Endothelial cell of umbilical vein (primary cell): Measurements from ENCODE around the gene APBA2. TPM values are rescaled to one million over a fixed set of nuclear protein-coding genes. Genes with fewer than 3 reads are reported as not detected.
A peak's percentile ranks its signal among the peaks of the same experiment; 100 is the strongest.

Experiments used
- BruUV-seq: library from RNA; stranded (reverse); fragments of 400-500 nt; replicated peaks from 2 replicates; lab custom pipeline; 2021; lab: Mats Ljungman, UMichigan
- CTCF ChIA-PET: fragments of 300-600, 350-600 bp; sonication (Branson Sonifier 250); formaldehyde crosslinking; loops from one replicate; lab custom pipeline; 2021; ENCODE audit warnings: antibody characterized with exemption, inconsistent platforms; lab: Charles Lee
- POLR2A ChIA-PET: fragments of 300-600, 350-600 bp; sonication (Branson Sonifier 250); formaldehyde crosslinking; loops from one replicate; lab custom pipeline; 2021; ENCODE audit warnings: antibody characterized with exemption, inconsistent platforms; lab: Charles Lee
- DNase-seq: peaks from one replicate; pipeline ENCODE4 v3.0.0-alpha.2; 2011; ENCODE audit warnings: low read depth, low spot score
- FAIRE-seq: peaks from 2 replicates; lab custom pipeline; 2011; peaks lifted over from hg19 to GRCh38; lab: Jason Lieb, UNC
- H2AFZ ChIP-seq: 2 replicates; pipeline ENCODE4 v1.6.0; 2012; ENCODE audit warnings: low read depth, low read length, control low read depth, inconsistent platforms
- H3K27ac ChIP-seq: 2 replicates; pipeline ENCODE4 v1.5.1; 2011; ENCODE audit warnings: low read depth, mild to moderate bottlenecking, control low read depth, low read length, moderate library complexity; ENCODE audit not compliant: insufficient read depth
- H3K27me3 ChIP-seq, 2 experiments: 2 replicates each; pipeline versions ENCODE4 v1.6.0 to v1.6.1; 2011; ENCODE audit warnings: low read length in 2 of 2, mixed read lengths in 1 of 2; ENCODE audit not compliant: control insufficient read depth in 2 of 2, insufficient read depth in 2 of 2
- H3K36me3 ChIP-seq, 2 experiments: 2 replicates in 1 of 2; 3 replicates in 1 of 2; pipeline ENCODE4 v1.5.1; 2011; ENCODE audit warnings: low read length in 2 of 2, mild to moderate bottlenecking in 1 of 2, moderate library complexity in 1 of 2; ENCODE audit not compliant: control insufficient read depth in 2 of 2, insufficient read depth in 2 of 2; ENCODE audit errors: extremely low read depth in 1 of 2
- H3K4me1 ChIP-seq: 3 replicates; pipeline ENCODE4 v1.5.1; 2011; ENCODE audit warnings: mild to moderate bottlenecking, low read length; ENCODE audit not compliant: control insufficient read depth, insufficient read depth; ENCODE audit errors: extremely low read depth
- H3K4me2 ChIP-seq: 2 replicates; pipeline ENCODE4 v1.6.1; 2011; ENCODE audit warnings: low read length, control low read depth, mixed read lengths; ENCODE audit not compliant: insufficient read depth
- H3K4me3 ChIP-seq, 3 experiments: fragments of 200-600 bp in 1 of 3; sonication (generic), shearing (Covaris generic) in 1 of 3; replicated peaks in 1 of 3; 2 replicates each; pipeline ENCODE4 v1.5.1; 2011 to 2016; ENCODE audit warnings: control low read depth in 3 of 3, low read length in 3 of 3, mild to moderate bottlenecking in 2 of 3, inconsistent platforms in 1 of 3, low read depth in 1 of 3, moderate library complexity in 1 of 3; ENCODE audit not compliant: insufficient read depth in 1 of 3
- H3K79me2 ChIP-seq: 2 replicates; pipeline ENCODE4 v1.6.0; 2012; ENCODE audit warnings: low read length, inconsistent platforms; ENCODE audit not compliant: control insufficient read depth, insufficient read depth
- H3K9ac ChIP-seq: replicated peaks from 2 replicates; pipeline ENCODE3; 2011; ENCODE audit warnings: low read length, control low read depth; ENCODE audit not compliant: insufficient read depth; ENCODE audit errors: extremely low read depth
- H3K9me1 ChIP-seq: replicated peaks from 3 replicates; pipeline ENCODE4 v1.6.0; 2011; ENCODE audit warnings: mild to moderate bottlenecking, low read length; ENCODE audit not compliant: control insufficient read depth, insufficient read depth; ENCODE audit errors: extremely low read depth
- H3K9me3 ChIP-seq: replicated peaks from 2 replicates; pipeline ENCODE4 v1.5.1; 2012; ENCODE audit warnings: low read length, inconsistent platforms; ENCODE audit not compliant: control insufficient read depth, insufficient read depth
- H4K20me1 ChIP-seq: replicated peaks from 2 replicates; pipeline ENCODE3; 2011; ENCODE audit warnings: mild to moderate bottlenecking, low read length; ENCODE audit not compliant: control insufficient read depth, insufficient read depth; ENCODE audit errors: extremely low read depth
- CTCF ChIP-seq, 2 donors: IDR thresholded peaks; 1 replicate in 1 of 2; 2 replicates in 1 of 2; pipeline ENCODE4 v1.5.1; 2011; ENCODE audit warnings: low read length in 2 of 2, mild to moderate bottlenecking in 2 of 2, moderate library complexity in 2 of 2, control low read depth in 1 of 2, inconsistent platforms in 1 of 2, low read depth in 1 of 2; ENCODE audit not compliant: insufficient read depth in 1 of 2; ENCODE audit errors: extremely low read depth in 1 of 2
- EZH2 ChIP-seq: IDR thresholded peaks from 2 replicates; pipeline ENCODE4 v1.6.1; 2012; ENCODE audit warnings: borderline replicate concordance, low read depth, mild to moderate bottlenecking, moderate library complexity, low read length, inconsistent platforms; ENCODE audit not compliant: severe bottlenecking
- FOS ChIP-seq: IDR thresholded peaks from 2 replicates; pipeline ENCODE4 v1.6.1; 2011; ENCODE audit warnings: mild to moderate bottlenecking, low read length, moderate library complexity, borderline replicate concordance; ENCODE audit not compliant: insufficient read depth
- GATA2 ChIP-seq: IDR thresholded peaks from 2 replicates; pipeline ENCODE4 v1.7.0; 2011; ENCODE audit warnings: low read depth, mild to moderate bottlenecking, moderate library complexity, mixed read lengths, low read length; ENCODE audit not compliant: insufficient read length, insufficient read depth
- JUN ChIP-seq: IDR thresholded peaks from 2 replicates; pipeline ENCODE4 v1.6.1; 2011; ENCODE audit warnings: borderline replicate concordance, low read depth; ENCODE audit not compliant: insufficient read length, insufficient read depth
- MYC ChIP-seq: IDR thresholded peaks from one replicate; pipeline ENCODE4 v1.6.1; 2011; ENCODE audit warnings: mild to moderate bottlenecking, low read depth, low read length
- POLR2A ChIP-seq: IDR thresholded peaks from 2 replicates; pipeline ENCODE4 v1.6.1; 2012; ENCODE audit warnings: low read depth, mild to moderate bottlenecking, control low read depth, low read length
- POLR2AphosphoS5 ChIP-seq: IDR thresholded peaks from 2 replicates; pipeline ENCODE4 v1.6.1; 2012; ENCODE audit warnings: low read depth, mild to moderate bottlenecking, control low read depth, low read length, moderate library complexity; ENCODE audit not compliant: insufficient read depth
- dilution Hi-C: fragments of 300-500 bp; cut with MboI; formaldehyde crosslinking; loops from one replicate; pipeline ENCODE4 v1.15.0; 2019; ENCODE audit warnings: low sequenced_read_pairs; ENCODE audit not compliant: extremely low pct_ligation_motif_present
- intact Hi-C: fragments of 100-400 bp; cut with micrococcal nuclease; formaldehyde crosslinking; loops from one replicate; pipeline ENCODE4 v1.10.0; 2022
- polyA plus RNA-seq, 4 experiments: library from polyadenylated mRNA; depleted of rRNA in 3 of 4; stranded (reverse) in 3 of 4; unstranded in 1 of 4; fragments of >200 nt; gene quantifications; 2 replicates each; pipeline versions ENCODE4 v1.2.1 to v1.2.3, GENCODE V29; 2011 to 2012; ENCODE audit warnings: missing spikeins in 1 of 4
- total RNA-seq: library from RNA; stranded (reverse); gene quantifications from 2 replicates; pipeline ENCODE4 v1.2.3, GENCODE V29; 2021
- TF ChIP-seq, protein P1 (sequence below): IDR thresholded peaks from 2 replicates; pipeline ENCODE4 v1.6.1; 2011; ENCODE audit not compliant: insufficient read depth, insufficient read length

Gene APBA2
- total and polyA plus RNA-seq, 2 donors (not counting 3 experiments of a cell fraction or from before 2014, with no cell fraction given) = 5.7 to 11.1 TPM

DNA sequence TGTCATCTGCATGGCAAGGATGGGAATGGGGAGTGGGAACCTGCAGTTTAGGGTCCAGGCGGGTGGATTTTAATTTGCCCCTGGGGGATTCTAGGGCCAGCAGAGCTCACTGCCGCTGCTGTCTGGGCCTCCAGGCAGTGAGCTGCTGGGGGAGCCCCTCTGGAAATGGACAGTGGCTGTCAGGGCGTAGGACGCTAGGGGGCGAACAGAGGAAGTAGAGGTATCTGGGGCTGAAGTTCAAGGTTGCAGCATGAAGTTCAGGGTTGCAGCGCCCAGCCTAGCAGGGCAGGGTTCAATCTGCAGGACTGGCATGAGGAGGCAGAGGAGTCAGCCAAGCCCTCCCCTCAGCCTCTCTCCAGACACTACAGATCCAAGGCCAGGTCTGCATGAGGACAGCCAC lies 49.5 kb downstream of the APBA2 start:
- no peaks in the 10 kb centered on the region for H3K79me2 ChIP-seq
- POLR2A ChIA-PET = no interaction called here
- intact Hi-C loops = loop anchor here (1.0 to 5.0 kb wide), 2 partner anchors 33 to 40 kb away; no protein-coding TSS in a partner anchor

DNA sequence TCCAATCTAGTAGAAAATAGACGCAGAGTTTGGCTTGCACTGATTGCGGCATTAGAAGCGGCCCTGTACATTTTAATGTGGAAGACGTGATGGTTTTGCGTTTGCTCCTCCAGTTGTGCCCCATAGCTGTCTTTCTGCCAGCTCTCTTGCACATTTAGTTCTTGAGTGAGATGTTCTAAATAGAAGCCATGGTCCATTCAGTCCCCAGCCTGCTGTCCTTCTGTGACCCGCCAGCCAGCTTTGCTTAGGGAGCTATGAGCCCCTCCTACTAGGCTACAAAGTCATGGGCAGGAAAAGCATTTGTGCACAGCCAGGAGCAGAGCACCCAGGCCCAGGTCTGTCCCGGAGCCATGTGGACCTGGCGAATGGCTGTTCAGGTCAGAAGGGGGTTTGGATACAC lies 50.3 kb downstream of the APBA2 start:
- TF ChIP-seq MYC (no peak), GATA2 (no peak), CTCF (IDR thresholded peaks at IDR 0.05; ENCODE audit: extremely low read depth in 1 of 2, insufficient read depth in 1 of 2, low read depth in 1 of 2, low read length in 2 of 2) (no peak), JUN (no peak), FOS (no peak), POLR2AphosphoS5 (no peak), EZH2 (no peak), POLR2A (no peak)
- TF ChIP-seq, protein P1, sequence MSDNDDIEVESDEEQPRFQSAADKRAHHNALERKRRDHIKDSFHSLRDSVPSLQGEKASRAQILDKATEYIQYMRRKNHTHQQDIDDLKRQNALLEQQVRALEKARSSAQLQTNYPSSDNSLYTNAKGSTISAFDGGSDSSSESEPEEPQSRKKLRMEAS = no peak
- Histone ChIP-seq H4K20me1 (no peaks in the 10 kb centered on the region), H3K9me3 (no peaks in the 10 kb centered on the region), H3K4me3 (no peak overlapping the region), H3K4me1 (no peaks in the 10 kb centered on the region), H3K27ac (no peak overlapping the region), H3K9me1 (no peaks in the 10 kb centered on the region), H3K79me2 (no peaks in the 10 kb centered on the region), H3K36me3 (no peaks in the 10 kb centered on the region), H3K4me2 (no peak overlapping the region), H3K9ac (no peak overlapping the region), H2AFZ (no peak overlapping the region), H3K27me3 (no peaks in the 10 kb centered on the region)
- DNase-seq (no peak), FAIRE-seq (no peak)
- CTCF ChIA-PET = interaction anchor here (0.9 to 1.4 kb wide), 2 partner anchors 19 to 39 kb away, joined by 3 read pairs; no protein-coding TSS in a partner anchor
- no TSS peak for BruUV-seq
- dilution Hi-C loops = no loop called here
- intact Hi-C loops = loop anchor here (5.0 kb wide), 1 partner anchor 34 kb away; no protein-coding TSS in a partner anchor
- POLR2A ChIA-PET = no interaction called here

More for the DNA sequence above, 49.5 kb downstream of the APBA2 start:
- FAIRE-seq (no peak), DNase-seq (no peak)
- Histone ChIP-seq H3K27ac (no peak overlapping the region), H3K9me3 (no peaks in the 10 kb centered on the region), H2AFZ (no peak overlapping the region), H3K4me3 (no peak overlapping the region), H3K4me2 (no peak overlapping the region), H3K9me1 (no peaks in the 10 kb centered on the region), H3K27me3 (no peaks in the 10 kb centered on the region), H3K9ac (no peak overlapping the region), H3K36me3 (no peaks in the 10 kb centered on the region), H3K4me1 (no peaks in the 10 kb centered on the region), H4K20me1 (no peaks in the 10 kb centered on the region)
- dilution Hi-C loops = no loop called here
- CTCF ChIA-PET = interaction anchor here (0.9 to 1.4 kb wide), 2 partner anchors 18 to 40 kb away, joined by 3 read pairs; no protein-coding TSS in a partner anchor
- TF ChIP-seq CTCF (IDR thresholded peaks at IDR 0.05; ENCODE audit: extremely low read depth in 1 of 2, insufficient read depth in 1 of 2, low read depth in 1 of 2, low read length in 2 of 2) = peak in 1 of 2 donors; percentile 18
- TF ChIP-seq EZH2 = no peak
- no TSS peak for BruUV-seq
